ENCODE results near the gene C2CD2. TPM values are rescaled to one million over a fixed set of nuclear protein-coding genes. Genes with fewer than 3 reads are reported as not detected.

The C2CD2 gene
- total RNA-seq, 1 experiment from 2014 or later, result 19.7 TPM

GRCh38 chr21:41847066-41847804 is 106.6 kb downstream of the C2CD2 start:
- DNase-seq (ENCODE audit: low spot score), result no peak

- DNase-seq (ENCODE audit: low spot score), result no peak
These were observed 107.3 kb downstream of the C2CD2 start for GRCh38 chr21:41846536-41846935.

- DNase-seq (ENCODE audit: low spot score), result no peak
These were observed 107.8 kb downstream of the C2CD2 start for GRCh38 chr21:41846033-41846317.

GRCh38 chr21:41845310-41846032 is 108.3 kb downstream of the C2CD2 start:
- DNase-seq (ENCODE audit: low spot score), result no peak

- DNase-seq (ENCODE audit: low spot score), result no peak
These were observed 110.2 kb downstream of the C2CD2 start for GRCh38 chr21:41843584-41843983.

GRCh38 chr21:41840880-41841279 is 112.9 kb downstream of the C2CD2 start:
- DNase-seq (ENCODE audit: low spot score), result no peak

GRCh38 chr21:41839387-41840000 is 114.3 kb downstream of the C2CD2 start:
- no peak for DNase-seq (ENCODE audit: low spot score)

- no peak for DNase-seq (ENCODE audit: low spot score)
These were observed 116.0 kb downstream of the C2CD2 start for GRCh38 chr21:41837756-41838297.

- no peak for DNase-seq (ENCODE audit: low spot score)
These were observed 117.4 kb downstream of the C2CD2 start for GRCh38 chr21:41836166-41837015.

- no peak for DNase-seq (ENCODE audit: low spot score)
These were observed 118.1 kb downstream of the C2CD2 start for GRCh38 chr21:41835711-41836154.

Other genes starting within 250 kb of the C2CD2 start
- gene RIPK4, start 187.0 kb downstream of the C2CD2 start, total RNA-seq (2014; rRNA removed; shearing (Covaris generic)), result 0.07 and 0.55 TPM in 2 replicates
- 5.2 and 8.3 TPM in 2 replicates for gene PRDM15, start 74.7 kb downstream of the C2CD2 start, total RNA-seq (2014; rRNA removed; shearing (Covaris generic))
- gene ZBTB21, start 56.3 kb upstream of the C2CD2 start, total RNA-seq (2014; rRNA removed; shearing (Covaris generic)), result 13.6 and 15.2 TPM in 2 replicates
- gene UMODL1, start 117.3 kb upstream of the C2CD2 start, total RNA-seq (2014; rRNA removed; shearing (Covaris generic)), result not detected in 2 replicates

All from A172 (cell line).